GM23338 (cell line): ENCODE data around the gene BPIFB1. TPM values are rescaled to one million over a fixed set of nuclear protein-coding genes. Genes with fewer than 3 reads are reported as not detected.

Experiments
- ATAC-seq: fragments of 200-7000 bp; cut with Tn5 transposase; 3 replicates; pipeline ENCODE4 v1.9.1; 2020
- DNase-seq: peaks from one replicate; pipeline ENCODE4 v3.0.0-alpha.2; 2015; ENCODE audit warnings: low spot score
- H2AFZ ChIP-seq: fragments of 200-600 bp; sonication (generic); 2 replicates; pipeline ENCODE4 v1.8.0; 2016; ENCODE audit warnings: antibody characterized with exemption, mild to moderate bottlenecking, moderate library complexity
- H3F3A ChIP-seq: fragments of 200-600 bp; sonication (generic); replicated peaks from 2 replicates; pipeline ENCODE4 v1.8.0; 2017; ENCODE audit warnings: antibody characterized with exemption, mixed run types, low read depth
- H3K27ac ChIP-seq: fragments of 200-600 bp; sonication (generic); 2 replicates; pipeline ENCODE4 v1.6.1; 2016; ENCODE audit warnings: low read depth
- H3K27me3 ChIP-seq: fragments of 200-600 bp; sonication (generic); 2 replicates; pipeline ENCODE4 v1.8.0; 2016; ENCODE audit warnings: mild to moderate bottlenecking, mixed run types, moderate library complexity; ENCODE audit not compliant: insufficient read depth
- H3K36me3 ChIP-seq: fragments of 200-600 bp; sonication (generic); 2 replicates; pipeline ENCODE4 v1.8.0; 2016; ENCODE audit warnings: mild to moderate bottlenecking; ENCODE audit not compliant: insufficient read depth
- H3K4me1 ChIP-seq: fragments of 200-600 bp; sonication (generic); 2 replicates; pipeline ENCODE4 v1.8.0; 2016; ENCODE audit warnings: mild to moderate bottlenecking, moderate library complexity; ENCODE audit not compliant: insufficient read depth
- H3K4me2 ChIP-seq: fragments of 200-600 bp; sonication (generic); 2 replicates; pipeline ENCODE4 v1.7.1; 2017; ENCODE audit warnings: mixed run types
- H3K4me3 ChIP-seq: fragments of 200-600 bp; sonication (generic); 2 replicates; pipeline ENCODE4 v1.6.1; 2016; ENCODE audit warnings: mixed run types
- H3K79me2 ChIP-seq: fragments of 200-600 bp; sonication (generic); replicated peaks from 2 replicates; pipeline ENCODE4 v1.8.0; 2017; ENCODE audit warnings: mild to moderate bottlenecking; ENCODE audit not compliant: insufficient read depth
- H3K9me2 ChIP-seq: fragments of 200-600 bp; sonication (generic); 2 replicates; pipeline ENCODE4 v1.8.0; 2017; ENCODE audit not compliant: insufficient read depth
- H4K20me1 ChIP-seq: fragments of 200-600 bp; sonication (generic); replicated peaks from 2 replicates; pipeline ENCODE4 v1.8.0; 2017; ENCODE audit warnings: mild to moderate bottlenecking; ENCODE audit not compliant: insufficient read depth
- H3K27ac Mint-ChIP-seq: 2 replicates; pipeline ENCODE4 v1.8.0; 2020; ENCODE audit warnings: inconsistent platforms, mild to moderate bottlenecking, moderate library complexity, mixed read lengths
- H3K27me3 Mint-ChIP-seq: 3 replicates; pipeline ENCODE4 v1.8.0; 2022; ENCODE audit warnings: low read depth, mild to moderate bottlenecking, moderate library complexity, mixed read lengths, inconsistent platforms; ENCODE audit not compliant: insufficient read depth, poor library complexity
- H3K36me3 Mint-ChIP-seq: 3 replicates; pipeline ENCODE4 v1.8.0; 2021; ENCODE audit warnings: low read depth, mild to moderate bottlenecking, inconsistent platforms, moderate library complexity, mixed read lengths
- H3K4me1 Mint-ChIP-seq: 3 replicates; pipeline ENCODE4 v1.8.0; 2020; ENCODE audit warnings: mild to moderate bottlenecking, inconsistent platforms, mixed read lengths
- H3K4me3 Mint-ChIP-seq: 3 replicates; pipeline ENCODE4 v1.8.0; 2021; ENCODE audit warnings: moderate library complexity, mild to moderate bottlenecking, inconsistent platforms, mixed read lengths
- H3K9me3 Mint-ChIP-seq: 3 replicates; pipeline ENCODE4 v1.8.0; 2020; ENCODE audit warnings: moderate library complexity, mild to moderate bottlenecking, inconsistent platforms, mixed read lengths
- CREB1 ChIP-seq: fragments of 250-450 bp; sonication (Bioruptor Pico); IDR thresholded peaks from 2 replicates; pipeline ENCODE4 v1.5.0; 2020; ENCODE audit warnings: low read depth, mild to moderate bottlenecking, moderate library complexity
- CTCF ChIP-seq, 2 experiments: fragments of 200-600 bp in 1 of 2; sonication (generic) in 1 of 2; conservative IDR thresholded peaks; 2 replicates each; pipeline versions ENCODE4 v1.5.1 to v1.6.1; 2016 to 2017; ENCODE audit warnings: antibody characterized with exemption in 2 of 2, low read depth in 2 of 2, mild to moderate bottlenecking in 2 of 2, moderate library complexity in 1 of 2
- EZH2phosphoT487 ChIP-seq: fragments of 200-600 bp; sonication (generic); IDR thresholded peaks from one replicate; pipeline ENCODE4 v1.8.1; 2018; ENCODE audit warnings: antibody characterized with exemption; ENCODE audit not compliant: unreplicated experiment
- JUNB ChIP-seq: IDR thresholded peaks from one replicate; pipeline ENCODE4 v1.6.1; 2016; ENCODE audit warnings: antibody characterized with exemption; ENCODE audit not compliant: unreplicated experiment
- NANOG ChIP-seq: IDR thresholded peaks from 2 replicates; pipeline ENCODE4 v1.6.1; 2016; ENCODE audit warnings: antibody characterized with exemption, borderline replicate concordance
- STAT1 ChIP-seq: IDR thresholded peaks from one replicate; pipeline ENCODE4 v1.6.1; 2016; ENCODE audit warnings: antibody characterized with exemption; ENCODE audit not compliant: unreplicated experiment
- ZNF114 ChIP-seq: fragments of 250-450 bp; sonication (Bioruptor Pico); IDR thresholded peaks from 2 replicates; pipeline ENCODE4 v1.5.0; 2020; ENCODE audit warnings: mild to moderate bottlenecking, moderate library complexity
- ZNF331 ChIP-seq: fragments of 250-450 bp; sonication (Bioruptor Pico); IDR thresholded peaks from 2 replicates; pipeline ENCODE4 v1.5.0; 2020; ENCODE audit warnings: low read depth, mild to moderate bottlenecking, moderate library complexity
- ZNF462 ChIP-seq: fragments of 250-450 bp; sonication (Bioruptor Pico); IDR thresholded peaks from 2 replicates; pipeline ENCODE4 v1.5.0; 2020; ENCODE audit warnings: mild to moderate bottlenecking, moderate library complexity
- polyA plus RNA-seq: library from polyadenylated mRNA; unstranded; fragments of >200 nt; fragmentation: Nextera tagmentation; extraction: Ambion mirVana; gene quantifications from 2 replicates; pipeline ENCODE4 v1.2.1, GENCODE V29; 2016
- total RNA-seq: library from RNA; depleted of rRNA; stranded (reverse); fragments of >200 nt; shearing (Covaris generic); gene quantifications from 2 replicates; pipeline ENCODE4 v1.2.3, GENCODE V29; 2014

Gene BPIFB1
- total and polyA plus RNA-seq, 2 experiments from 2014 or later = not detected

GRCh38 chr20:33296206-33296605 is 13.2 kb downstream of the BPIFB1 start (continued):
- TF ChIP-seq ZNF462 (no peak), NANOG (no peak), ZNF114 (CRISPR knock-in tag) (no peak), CREB1 (CRISPR knock-in tag) (no peak)

GRCh38 chr20:33298391-33298790 is 15.4 kb downstream of the BPIFB1 start:
- H3K36me3 ChIP-seq = no peaks in the 10 kb centered on the region
- no peaks in the 10 kb centered on the region for H3K4me1 ChIP-seq
- Mint-ChIP-seq H3K9me3 (no peaks in the 10 kb centered on the region; the same call in 2 of the 3 replicates), H3K4me1 (peaks cover 4% of the 10 kb centered on the region; the same call in 1 of the 3 replicates), H3K27me3 (peaks cover 9% of the 10 kb centered on the region), H3K27ac (no peak overlapping the region), H3K36me3 (no peaks in the 10 kb centered on the region), H3K4me3 (no peak overlapping the region)
- H3K27ac ChIP-seq = no peak overlapping the region
- H3K27me3 ChIP-seq = no peaks in the 10 kb centered on the region
- no peaks in the 10 kb centered on the region for H3K79me2 ChIP-seq
- ATAC-seq (peak; percentile 63), DNase-seq (peak; percentile 51)
- no peaks in the 10 kb centered on the region; the same call in 1 of the 2 replicates for H4K20me1 ChIP-seq
- no peak overlapping the region for H3K4me3 ChIP-seq
- H2AFZ ChIP-seq = no peak overlapping the region
- no peaks in the 10 kb centered on the region for H3F3A ChIP-seq
- H3K4me2 ChIP-seq = peak overlapping the region; percentile 70; the same call in 1 of the 2 replicates
- no peaks in the 10 kb centered on the region for H3K9me2 ChIP-seq
- TF ChIP-seq ZNF462 = no peak
- TF ChIP-seq CREB1 (CRISPR knock-in tag) = no peak
- TF ChIP-seq ZNF331 = no peak
- TF ChIP-seq JUNB = no peak
- no peak for TF ChIP-seq EZH2phosphoT487
- TF ChIP-seq STAT1 = no peak
- TF ChIP-seq CTCF (conservative IDR thresholded peaks at IDR 0.05; ENCODE audit: low read depth in 2 of 2) = no peak
